HG03097 (cell line): ENCODE data around the gene SLC7A11.
"Not testable (repeated sequence)": the region's sequence is repeated elsewhere in the genome, so short reads cannot be mapped to it uniquely, and the experiment has no call there.

Experiments
- ATAC-seq: cut with Tn5 transposase; IDR thresholded peaks from one replicate; pipeline ENCODE4 v1.9.1; 2021; ENCODE audit not compliant: unreplicated experiment, low FRiP score

SLC7A11 gene

GRCh38 chr4:138216272-138216867 lies 25.8 kb downstream of the SLC7A11 start:
- no peak for ATAC-seq

- ATAC-seq: not testable (repeated sequence)
Measured at GRCh38 chr4:138210576-138210975, 31.6 kb downstream of the SLC7A11 start.

- ATAC-seq: no peak
Measured at GRCh38 chr4:138209094-138209493, 33.1 kb downstream of the SLC7A11 start.

GRCh38 chr4:138205531-138206233 lies 36.5 kb downstream of the SLC7A11 start:
- no peak for ATAC-seq

- no peak for ATAC-seq
Measured at GRCh38 chr4:138204507-138204906, 37.6 kb downstream of the SLC7A11 start.

- ATAC-seq: no peak
Measured at GRCh38 chr4:138202686-138203085, 39.5 kb downstream of the SLC7A11 start.

- peak; percentile 43 for ATAC-seq
Measured at GRCh38 chr4:138200236-138200590, 41.9 kb downstream of the SLC7A11 start.

GRCh38 chr4:138199568-138200235 lies 42.4 kb downstream of the SLC7A11 start:
- ATAC-seq: peak; percentile 69

- ATAC-seq: no peak
Measured at GRCh38 chr4:138196153-138196552, 46.0 kb downstream of the SLC7A11 start.

GRCh38 chr4:138193963-138194362 lies 48.2 kb downstream of the SLC7A11 start:
- ATAC-seq: no peak

GRCh38 chr4:138192113-138192512 lies 50.0 kb downstream of the SLC7A11 start:
- no peak for ATAC-seq

GRCh38 chr4:138190452-138190858 lies 51.7 kb downstream of the SLC7A11 start:
- ATAC-seq: peak; percentile 92

GRCh38 chr4:138189206-138189605 lies 52.9 kb downstream of the SLC7A11 start:
- no peak for ATAC-seq

- ATAC-seq: no peak
Measured at GRCh38 chr4:138188406-138189084, 53.6 kb downstream of the SLC7A11 start.

- no peak for ATAC-seq
Measured at GRCh38 chr4:138185859-138186645, 56.1 kb downstream of the SLC7A11 start.

GRCh38 chr4:138184886-138185285 lies 57.3 kb downstream of the SLC7A11 start:
- ATAC-seq: no peak

GRCh38 chr4:138182838-138183426 lies 59.2 kb downstream of the SLC7A11 start:
- ATAC-seq: no peak

GRCh38 chr4:138181287-138181686 lies 60.9 kb downstream of the SLC7A11 start:
- ATAC-seq: no peak

GRCh38 chr4:138178566-138178965 lies 63.6 kb downstream of the SLC7A11 start:
- ATAC-seq: no peak

GRCh38 chr4:138177278-138177968 lies 64.7 kb downstream of the SLC7A11 start:
- no peak for ATAC-seq
